ENCODE results near the gene CDCA4. TPM values are rescaled to one million over a fixed set of nuclear protein-coding genes. Genes with fewer than 3 reads are reported as not detected.

CDCA4 gene
- total and polyA plus RNA-seq, 2 donors (not counting 3 experiments of a cell fraction or from before 2014, with no cell fraction given), result 29.9 to 44.5 TPM

DNA sequence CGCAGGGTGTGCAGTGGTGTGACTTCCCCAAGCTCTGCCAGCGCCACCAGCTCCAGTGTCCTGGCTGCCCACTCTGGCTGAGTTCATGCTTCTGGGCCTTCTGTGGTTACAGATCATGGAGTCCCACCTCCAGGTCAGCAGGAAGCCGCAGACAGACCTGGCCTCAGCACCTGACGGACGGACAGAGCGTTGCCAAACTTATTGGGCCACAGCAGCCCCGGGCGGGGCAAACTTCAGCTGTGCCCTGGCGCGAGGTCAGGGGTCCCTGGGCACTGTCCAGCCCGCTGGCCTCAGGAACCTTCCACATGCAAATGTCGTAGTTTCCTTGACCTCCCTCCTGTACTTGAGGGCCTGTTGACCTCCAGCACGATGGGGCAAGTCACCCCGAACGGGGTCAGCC lies 33.1 kb upstream of the CDCA4 start:
- Histone ChIP-seq H3K9ac (replicated peaks; ENCODE audit: extremely low read depth, insufficient read depth, low read length) (no peak overlapping the region), H3K27ac (ENCODE audit: insufficient read depth, low read depth, low read length) (no peak overlapping the region), H3K4me1 (ENCODE audit: control insufficient read depth, extremely low read depth, insufficient read depth, low read length) (no peaks in the 10 kb centered on the region), H3K9me1 (replicated peaks; ENCODE audit: control insufficient read depth, extremely low read depth, insufficient read depth, low read length) (no peaks in the 10 kb centered on the region), H3K36me3 (ENCODE audit: control insufficient read depth in 2 of 2, extremely low read depth in 1 of 2, insufficient read depth in 2 of 2, low read length in 2 of 2) (no peaks in the 10 kb centered on the region), H3K27me3 (ENCODE audit: control insufficient read depth in 2 of 2, insufficient read depth in 2 of 2, low read length in 2 of 2) (no peaks in the 10 kb centered on the region), H4K20me1 (replicated peaks; ENCODE audit: control insufficient read depth, extremely low read depth, insufficient read depth, low read length) (no peaks in the 10 kb centered on the region), H2AFZ (ENCODE audit: low read depth, low read length) (no peak overlapping the region), H3K9me3 (replicated peaks; ENCODE audit: control insufficient read depth, insufficient read depth, low read length) (no peaks in the 10 kb centered on the region), H3K79me2 (ENCODE audit: control insufficient read depth, insufficient read depth, low read length) (no peaks in the 10 kb centered on the region), H3K4me3 (replicated peaks in 1 of 3; ENCODE audit: insufficient read depth in 1 of 3, low read depth in 1 of 3, low read length in 3 of 3) (no peak overlapping the region), H3K4me2 (ENCODE audit: insufficient read depth, low read length) (no peak overlapping the region)
- DNase-seq (ENCODE audit: low read depth, low spot score) (no peak), FAIRE-seq (no peak)
- TF ChIP-seq, protein P1, sequence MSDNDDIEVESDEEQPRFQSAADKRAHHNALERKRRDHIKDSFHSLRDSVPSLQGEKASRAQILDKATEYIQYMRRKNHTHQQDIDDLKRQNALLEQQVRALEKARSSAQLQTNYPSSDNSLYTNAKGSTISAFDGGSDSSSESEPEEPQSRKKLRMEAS (IDR thresholded peaks at IDR 0.05; ENCODE audit: insufficient read depth, insufficient read length), result no peak
- TF ChIP-seq FOS (IDR thresholded peaks at IDR 0.05; ENCODE audit: borderline replicate concordance, insufficient read depth, low read length) (no peak), EZH2 (IDR thresholded peaks at IDR 0.05; ENCODE audit: borderline replicate concordance, low read depth, low read length, severe bottlenecking) (no peak)
- no TSS peak for BruUV-seq (replicated peaks)
- ChIA-PET CTCF (interaction anchor here (0.8 to 0.9 kb wide), 2 partner anchors 22 to 38 kb away, joined by 3 to 4 read pairs; no protein-coding TSS in a partner anchor), POLR2A (no interaction called here)
- dilution Hi-C loops (cut with MboI; ENCODE audit: extremely low pct_ligation_motif_present, low sequenced_read_pairs), result no loop called here
- intact Hi-C loops (cut with micrococcal nuclease), result no loop called here

DNA sequence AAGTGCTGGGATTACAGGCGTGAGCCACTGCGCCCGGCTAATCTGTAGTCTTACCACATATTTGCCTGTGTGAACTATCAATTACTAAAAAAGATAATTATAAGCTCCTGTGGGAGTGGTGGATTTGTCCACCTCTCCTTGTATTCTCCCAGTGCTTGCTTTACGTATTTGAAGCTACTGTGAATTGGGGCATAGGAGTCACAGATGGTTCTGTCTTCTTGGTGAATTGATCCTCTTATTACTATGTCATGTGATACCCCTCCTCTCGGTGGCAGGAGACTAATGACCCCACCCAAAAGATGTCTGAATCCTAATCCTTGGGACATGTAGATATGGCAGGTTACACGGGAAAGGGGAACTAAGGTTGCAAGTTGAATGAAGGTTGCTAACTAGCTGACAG lies 32.5 kb upstream of the CDCA4 start:
- BruUV-seq (replicated peaks), result no TSS peak
- Histone ChIP-seq H3K36me3 (ENCODE audit: control insufficient read depth in 2 of 2, extremely low read depth in 1 of 2, insufficient read depth in 2 of 2, low read length in 2 of 2) (no peaks in the 10 kb centered on the region), H3K4me3 (replicated peaks in 1 of 3; ENCODE audit: insufficient read depth in 1 of 3, low read depth in 1 of 3, low read length in 3 of 3) (no peak overlapping the region), H2AFZ (ENCODE audit: low read depth, low read length) (no peak overlapping the region), H3K9me3 (replicated peaks; ENCODE audit: control insufficient read depth, insufficient read depth, low read length) (no peaks in the 10 kb centered on the region), H3K79me2 (ENCODE audit: control insufficient read depth, insufficient read depth, low read length) (no peaks in the 10 kb centered on the region), H3K27me3 (ENCODE audit: control insufficient read depth in 2 of 2, insufficient read depth in 2 of 2, low read length in 2 of 2) (no peaks in the 10 kb centered on the region), H3K4me2 (ENCODE audit: insufficient read depth, low read length) (no peak overlapping the region), H3K9me1 (replicated peaks; ENCODE audit: control insufficient read depth, extremely low read depth, insufficient read depth, low read length) (no peaks in the 10 kb centered on the region), H3K4me1 (ENCODE audit: control insufficient read depth, extremely low read depth, insufficient read depth, low read length) (no peaks in the 10 kb centered on the region), H3K9ac (replicated peaks; ENCODE audit: extremely low read depth, insufficient read depth, low read length) (no peak overlapping the region), H4K20me1 (replicated peaks; ENCODE audit: control insufficient read depth, extremely low read depth, insufficient read depth, low read length) (no peaks in the 10 kb centered on the region), H3K27ac (ENCODE audit: insufficient read depth, low read depth, low read length) (no peak overlapping the region)
- DNase-seq (ENCODE audit: low read depth, low spot score), result no peak
- dilution Hi-C loops (cut with MboI; ENCODE audit: extremely low pct_ligation_motif_present, low sequenced_read_pairs), result no loop called here
- TF ChIP-seq POLR2AphosphoS5 (IDR thresholded peaks at IDR 0.05; ENCODE audit: insufficient read depth, low read depth, low read length) (no peak), FOS (IDR thresholded peaks at IDR 0.05; ENCODE audit: borderline replicate concordance, insufficient read depth, low read length) (no peak), MYC (IDR thresholded peaks at IDR 0.05; ENCODE audit: low read depth, low read length) (no peak), GATA2 (IDR thresholded peaks at IDR 0.05; ENCODE audit: insufficient read depth, insufficient read length, low read depth, low read length) (no peak), POLR2A (IDR thresholded peaks at IDR 0.05; ENCODE audit: low read depth, low read length) (no peak), JUN (IDR thresholded peaks at IDR 0.05; ENCODE audit: borderline replicate concordance, insufficient read depth, insufficient read length, low read depth) (no peak), EZH2 (IDR thresholded peaks at IDR 0.05; ENCODE audit: borderline replicate concordance, low read depth, low read length, severe bottlenecking) (no peak)
- TF ChIP-seq, protein P2, sequence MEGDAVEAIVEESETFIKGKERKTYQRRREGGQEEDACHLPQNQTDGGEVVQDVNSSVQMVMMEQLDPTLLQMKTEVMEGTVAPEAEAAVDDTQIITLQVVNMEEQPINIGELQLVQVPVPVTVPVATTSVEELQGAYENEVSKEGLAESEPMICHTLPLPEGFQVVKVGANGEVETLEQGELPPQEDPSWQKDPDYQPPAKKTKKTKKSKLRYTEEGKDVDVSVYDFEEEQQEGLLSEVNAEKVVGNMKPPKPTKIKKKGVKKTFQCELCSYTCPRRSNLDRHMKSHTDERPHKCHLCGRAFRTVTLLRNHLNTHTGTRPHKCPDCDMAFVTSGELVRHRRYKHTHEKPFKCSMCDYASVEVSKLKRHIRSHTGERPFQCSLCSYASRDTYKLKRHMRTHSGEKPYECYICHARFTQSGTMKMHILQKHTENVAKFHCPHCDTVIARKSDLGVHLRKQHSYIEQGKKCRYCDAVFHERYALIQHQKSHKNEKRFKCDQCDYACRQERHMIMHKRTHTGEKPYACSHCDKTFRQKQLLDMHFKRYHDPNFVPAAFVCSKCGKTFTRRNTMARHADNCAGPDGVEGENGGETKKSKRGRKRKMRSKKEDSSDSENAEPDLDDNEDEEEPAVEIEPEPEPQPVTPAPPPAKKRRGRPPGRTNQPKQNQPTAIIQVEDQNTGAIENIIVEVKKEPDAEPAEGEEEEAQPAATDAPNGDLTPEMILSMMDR (IDR thresholded peaks at IDR 0.05; ENCODE audit: extremely low read depth in 1 of 2, insufficient read depth in 1 of 2, low read depth in 1 of 2, low read length in 2 of 2), result no peak
- TF ChIP-seq, protein P1 (IDR thresholded peaks at IDR 0.05; ENCODE audit: insufficient read depth, insufficient read length), result no peak
- ChIA-PET CTCF (interaction anchor here (0.8 to 0.9 kb wide), 2 partner anchors 22 to 38 kb away, joined by 3 to 4 read pairs; no protein-coding TSS in a partner anchor), POLR2A (no interaction called here)
- no peak for FAIRE-seq
- intact Hi-C loops (cut with micrococcal nuclease), result no loop called here
